Stomach smooth muscle (tissue), 2 donors: ENCODE results near the gene CNTN2.

Experiments
- H3K27ac ChIP-seq: one replicate; pipeline ENCODE4 v1.7.0; 2013; ENCODE audit warnings: mild to moderate bottlenecking, low read length, inconsistent platforms
- H3K27me3 ChIP-seq, 2 donors: one replicate each; pipeline ENCODE4 v1.7.0; 2013; ENCODE audit warnings: low read length in 2 of 2; ENCODE audit not compliant: insufficient read depth in 2 of 2, control insufficient read depth in 1 of 2
- H3K36me3 ChIP-seq, 2 donors: one replicate each; pipeline ENCODE4 v1.7.0; 2013; ENCODE audit warnings: low read length in 2 of 2; ENCODE audit not compliant: control insufficient read depth in 2 of 2, insufficient read depth in 2 of 2
- H3K4me1 ChIP-seq: one replicate; pipeline ENCODE4 v1.7.0; 2013; ENCODE audit warnings: low read length; ENCODE audit not compliant: control insufficient read depth, insufficient read depth
- H3K4me3 ChIP-seq, 2 donors: one replicate each; pipeline ENCODE4 v1.7.0; 2013; ENCODE audit warnings: low read length in 2 of 2
- H3K9ac ChIP-seq, 2 donors: one replicate each; pipeline ENCODE4 v1.7.0; 2013; ENCODE audit warnings: low read length in 2 of 2, mild to moderate bottlenecking in 1 of 2
- H3K9me3 ChIP-seq, 2 donors: one replicate each; pipeline ENCODE4 v1.7.0; 2013; ENCODE audit warnings: low read length in 2 of 2; ENCODE audit not compliant: control insufficient read depth in 2 of 2
- donor health status: healthy.
- donor health status: Pancreatic carcinoma.

Gene CNTN2

GRCh38 chr1:205053296-205053695 is 10.3 kb downstream of the CNTN2 start:
- Histone ChIP-seq H3K27me3 (peaks cover 2% of the 10 kb centered on the region in 2 donors), H3K4me1 (no peaks in the 10 kb centered on the region), H3K4me3 (no peak overlapping the region), H3K9me3 (no peaks in the 10 kb centered on the region), H3K27ac (no peak overlapping the region), H3K9ac (no peak overlapping the region), H3K36me3 (no peaks in the 10 kb centered on the region)

- Histone ChIP-seq H3K4me1 (no peaks in the 10 kb centered on the region), H3K27ac (no peak overlapping the region), H3K9ac (no peak overlapping the region), H3K36me3 (no peaks in the 10 kb centered on the region), H3K4me3 (no peak overlapping the region), H3K9me3 (no peaks in the 10 kb centered on the region), H3K27me3 (peaks cover 0 to 2% of the 10 kb centered on the region in 2 donors)
These were observed 11.0 kb downstream of the CNTN2 start for GRCh38 chr1:205054013-205054412.

GRCh38 chr1:205056188-205056611 is 13.2 kb downstream of the CNTN2 start:
- H3K27ac ChIP-seq, result no peak overlapping the region
- H3K4me1 ChIP-seq, result no peaks in the 10 kb centered on the region
- no peaks in the 10 kb centered on the region for H3K9me3 ChIP-seq
- H3K27me3 ChIP-seq, result peaks cover 0 to 2% of the 10 kb centered on the region in 2 donors
- H3K36me3 ChIP-seq, result no peaks in the 10 kb centered on the region
- no peak overlapping the region for H3K4me3 ChIP-seq
- no peak overlapping the region for H3K9ac ChIP-seq

- no peaks in the 10 kb centered on the region for H3K36me3 ChIP-seq
- no peak overlapping the region for H3K27ac ChIP-seq
- no peak overlapping the region for H3K9ac ChIP-seq
- peaks cover 2% of the 10 kb centered on the region for H3K4me1 ChIP-seq
- peaks cover 0 to 2% of the 10 kb centered on the region in 2 donors for H3K27me3 ChIP-seq
- no peaks in the 10 kb centered on the region for H3K9me3 ChIP-seq
- H3K4me3 ChIP-seq, result no peak overlapping the region
These were observed 14.1 kb downstream of the CNTN2 start for GRCh38 chr1:205056956-205057568.

- Histone ChIP-seq H3K36me3 (no peaks in the 10 kb centered on the region), H3K4me3 (no peak overlapping the region), H3K27me3 (peaks cover 0 to 2% of the 10 kb centered on the region in 2 donors), H3K9ac (no peak overlapping the region), H3K4me1 (peaks cover 2% of the 10 kb centered on the region), H3K27ac (no peak overlapping the region), H3K9me3 (no peaks in the 10 kb centered on the region)
These were observed 15.0 kb downstream of the CNTN2 start for GRCh38 chr1:205057808-205058575.

GRCh38 chr1:205058853-205059252 is 15.8 kb downstream of the CNTN2 start:
- Histone ChIP-seq H3K9ac (no peak overlapping the region), H3K36me3 (no peaks in the 10 kb centered on the region), H3K9me3 (no peaks in the 10 kb centered on the region), H3K27ac (no peak overlapping the region), H3K4me1 (peaks cover 2% of the 10 kb centered on the region), H3K4me3 (no peak overlapping the region), H3K27me3 (no peaks in the 10 kb centered on the region)

GRCh38 chr1:205059660-205060059 is 16.6 kb downstream of the CNTN2 start:
- no peak overlapping the region for H3K9ac ChIP-seq
- H3K9me3 ChIP-seq, result no peaks in the 10 kb centered on the region
- no peak overlapping the region for H3K27ac ChIP-seq
- no peaks in the 10 kb centered on the region for H3K27me3 ChIP-seq
- H3K4me1 ChIP-seq, result peaks cover 2% of the 10 kb centered on the region
- no peaks in the 10 kb centered on the region for H3K36me3 ChIP-seq
- H3K4me3 ChIP-seq, result no peak overlapping the region

GRCh38 chr1:205060746-205061145 is 17.7 kb downstream of the CNTN2 start:
- no peak overlapping the region for H3K27ac ChIP-seq
- no peaks in the 10 kb centered on the region for H3K36me3 ChIP-seq
- no peaks in the 10 kb centered on the region for H3K9me3 ChIP-seq
- H3K4me3 ChIP-seq, result no peak overlapping the region
- H3K27me3 ChIP-seq, result no peaks in the 10 kb centered on the region
- H3K4me1 ChIP-seq, result peaks cover 2% of the 10 kb centered on the region
- H3K9ac ChIP-seq, result no peak overlapping the region

- no peaks in the 10 kb centered on the region for H3K36me3 ChIP-seq
- no peaks in the 10 kb centered on the region for H3K9me3 ChIP-seq
- peaks cover 2% of the 10 kb centered on the region for H3K4me1 ChIP-seq
- no peak overlapping the region for H3K27ac ChIP-seq
- no peak overlapping the region for H3K9ac ChIP-seq
- H3K27me3 ChIP-seq, result no peaks in the 10 kb centered on the region
- no peak overlapping the region for H3K4me3 ChIP-seq
These were observed 18.2 kb downstream of the CNTN2 start for GRCh38 chr1:205061227-205061626.

GRCh38 chr1:205061665-205062069 is 18.7 kb downstream of the CNTN2 start:
- no peak overlapping the region for H3K9ac ChIP-seq
- no peaks in the 10 kb centered on the region for H3K27me3 ChIP-seq
- no peaks in the 10 kb centered on the region for H3K9me3 ChIP-seq
- H3K4me3 ChIP-seq, result no peak overlapping the region
- H3K27ac ChIP-seq, result no peak overlapping the region
- H3K36me3 ChIP-seq, result no peaks in the 10 kb centered on the region
- peaks cover 2% of the 10 kb centered on the region for H3K4me1 ChIP-seq

GRCh38 chr1:205062319-205062718 is 19.3 kb downstream of the CNTN2 start:
- H3K4me3 ChIP-seq, result no peak overlapping the region
- H3K27me3 ChIP-seq, result no peaks in the 10 kb centered on the region
- peaks cover 2% of the 10 kb centered on the region for H3K4me1 ChIP-seq
- no peak overlapping the region for H3K27ac ChIP-seq
- H3K36me3 ChIP-seq, result no peaks in the 10 kb centered on the region
- H3K9me3 ChIP-seq, result no peaks in the 10 kb centered on the region
- H3K9ac ChIP-seq, result no peak overlapping the region
